SU-DHL-6 (cell line): ENCODE data around the gene FLT1.

Experiments used
- H2AFZ ChIP-seq: fragments of 200-600 bp; sonication (generic); 2 replicates; pipeline ENCODE4 v1.6.1; 2014; ENCODE audit warnings: low read depth, mild to moderate bottlenecking, moderate library complexity, mixed read lengths, antibody characterized with exemption, low read length; ENCODE audit not compliant: severe bottlenecking
- H3F3A ChIP-seq: fragments of 200-600 bp; shearing (Covaris generic); 2 replicates; pipeline ENCODE4 v1.6.0; 2016; ENCODE audit warnings: antibody characterized with exemption, mild to moderate bottlenecking; ENCODE audit not compliant: insufficient read depth
- H3K27ac ChIP-seq: fragments of 200-600 bp; sonication (generic); 2 replicates; pipeline ENCODE4 v1.5.1; 2016; ENCODE audit warnings: low read depth, mild to moderate bottlenecking, low read length, moderate library complexity, mixed read lengths
- H3K27me3 ChIP-seq: fragments of 200-600 bp; sonication (generic), shearing (Covaris generic); 2 replicates; pipeline ENCODE4 v1.6.0; 2014; ENCODE audit warnings: mild to moderate bottlenecking, low read length
- H3K36me3 ChIP-seq: fragments of 200-600 bp; sonication (generic); 2 replicates; pipeline ENCODE4 v1.6.1; 2014; ENCODE audit warnings: mild to moderate bottlenecking, low read length, mixed read lengths
- H3K4me2 ChIP-seq: fragments of 300-600, 200-600 bp; shearing (Covaris generic), sonication (generic); 2 replicates; pipeline ENCODE4 v1.6.0; 2014; ENCODE audit warnings: low read length, low read depth, mild to moderate bottlenecking; ENCODE audit not compliant: poor library complexity, severe bottlenecking
- H3K4me3 ChIP-seq: fragments of 200-600 bp; sonication (generic); 2 replicates; pipeline ENCODE4 v1.5.1; 2014; ENCODE audit warnings: antibody characterized with exemption, low read length, mild to moderate bottlenecking, mixed read lengths; ENCODE audit not compliant: insufficient read depth, poor library complexity, severe bottlenecking
- H3K79me2 ChIP-seq: fragments of 200-600 bp; sonication (generic); 2 replicates; pipeline ENCODE4 v1.6.1; 2014; ENCODE audit warnings: mild to moderate bottlenecking, low read length, moderate library complexity; ENCODE audit not compliant: insufficient read depth
- H3K9ac ChIP-seq: fragments of 200-600 bp; sonication (generic); 2 replicates; pipeline ENCODE4 v1.7.0; 2014; ENCODE audit warnings: mild to moderate bottlenecking, low read length
- H3K9me2 ChIP-seq: fragments of 200-600 bp; sonication (generic); replicated peaks from 2 replicates; pipeline ENCODE4 v1.6.1; 2014; ENCODE audit warnings: low read length; ENCODE audit not compliant: insufficient read depth
- H3K9me3 ChIP-seq: fragments of 200-600 bp; sonication (generic); 2 replicates; pipeline ENCODE4 v1.6.1; 2014; ENCODE audit warnings: low read length, mixed read lengths; ENCODE audit not compliant: insufficient read depth
- H4K20me1 ChIP-seq: fragments of 200-600 bp; sonication (generic); 2 replicates; pipeline ENCODE4 v1.6.1; 2014; ENCODE audit warnings: low read depth, mild to moderate bottlenecking, antibody characterized with exemption, low read length, moderate library complexity, mixed read lengths
- EZH2phosphoT487 ChIP-seq: fragments of 200-600 bp; sonication (generic), shearing (Covaris generic); conservative IDR thresholded peaks from 2 replicates; pipeline ENCODE4 v1.6.1; 2018; ENCODE audit warnings: mild to moderate bottlenecking, antibody characterized with exemption, low read length, moderate library complexity, mixed read lengths
- TF ChIP-seq, protein P1 (sequence below): fragments of 200-600 bp; sonication (generic); IDR thresholded peaks from one replicate; pipeline ENCODE4 v1.5.1; 2017; ENCODE audit warnings: antibody characterized with exemption, mild to moderate bottlenecking, low read length, moderate library complexity; ENCODE audit not compliant: insufficient read depth, poor library complexity, severe bottlenecking

Gene FLT1

DNA sequence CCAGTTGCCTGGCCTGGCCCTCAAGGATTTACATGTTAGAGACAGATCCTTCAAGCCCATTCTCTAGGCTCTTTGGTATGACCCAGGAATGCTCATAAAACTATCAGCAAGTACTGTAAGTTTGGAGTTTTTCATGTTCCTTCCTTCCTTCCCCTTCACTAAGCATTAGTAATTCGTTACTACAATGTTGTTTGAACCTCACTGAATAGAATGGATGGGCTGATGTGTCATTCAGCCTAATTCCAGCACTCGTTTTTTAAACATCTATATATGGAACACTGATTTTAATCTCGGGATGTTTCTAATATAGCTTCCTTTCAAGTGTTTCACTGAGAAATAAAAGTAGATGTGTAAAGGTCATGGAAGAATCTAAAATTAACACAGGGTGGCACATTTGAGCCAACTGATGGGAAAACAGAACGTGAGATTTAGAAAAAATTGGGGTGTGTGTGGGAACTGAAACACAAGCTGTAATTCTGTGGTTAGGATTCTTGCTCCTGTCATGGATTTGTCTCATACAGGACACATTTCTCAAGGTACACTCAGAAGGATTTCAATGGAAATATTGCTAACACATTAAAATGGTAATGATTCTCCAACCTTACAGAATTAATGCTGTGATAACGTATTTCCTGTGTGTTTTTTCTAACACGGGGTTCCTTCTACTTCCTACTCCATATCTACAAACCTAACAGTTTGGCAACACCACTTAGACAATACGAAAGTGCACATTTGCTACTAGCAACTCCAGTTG lies 93.4 kb downstream of the FLT1 start:
- H3F3A ChIP-seq = no peaks in the 10 kb centered on the region
- no peaks in the 10 kb centered on the region for H4K20me1 ChIP-seq
- H3K79me2 ChIP-seq = no peaks in the 10 kb centered on the region
- no peaks in the 10 kb centered on the region for H3K36me3 ChIP-seq
- H3K4me3 ChIP-seq = no peak overlapping the region
- no peak overlapping the region for H2AFZ ChIP-seq
- TF ChIP-seq, protein P1, sequence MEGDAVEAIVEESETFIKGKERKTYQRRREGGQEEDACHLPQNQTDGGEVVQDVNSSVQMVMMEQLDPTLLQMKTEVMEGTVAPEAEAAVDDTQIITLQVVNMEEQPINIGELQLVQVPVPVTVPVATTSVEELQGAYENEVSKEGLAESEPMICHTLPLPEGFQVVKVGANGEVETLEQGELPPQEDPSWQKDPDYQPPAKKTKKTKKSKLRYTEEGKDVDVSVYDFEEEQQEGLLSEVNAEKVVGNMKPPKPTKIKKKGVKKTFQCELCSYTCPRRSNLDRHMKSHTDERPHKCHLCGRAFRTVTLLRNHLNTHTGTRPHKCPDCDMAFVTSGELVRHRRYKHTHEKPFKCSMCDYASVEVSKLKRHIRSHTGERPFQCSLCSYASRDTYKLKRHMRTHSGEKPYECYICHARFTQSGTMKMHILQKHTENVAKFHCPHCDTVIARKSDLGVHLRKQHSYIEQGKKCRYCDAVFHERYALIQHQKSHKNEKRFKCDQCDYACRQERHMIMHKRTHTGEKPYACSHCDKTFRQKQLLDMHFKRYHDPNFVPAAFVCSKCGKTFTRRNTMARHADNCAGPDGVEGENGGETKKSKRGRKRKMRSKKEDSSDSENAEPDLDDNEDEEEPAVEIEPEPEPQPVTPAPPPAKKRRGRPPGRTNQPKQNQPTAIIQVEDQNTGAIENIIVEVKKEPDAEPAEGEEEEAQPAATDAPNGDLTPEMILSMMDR = no peak
- no peak for TF ChIP-seq EZH2phosphoT487
- H3K4me2 ChIP-seq = no peak overlapping the region
- H3K9ac ChIP-seq = no peak overlapping the region
- H3K9me2 ChIP-seq = no peaks in the 10 kb centered on the region
- no peaks in the 10 kb centered on the region for H3K27me3 ChIP-seq
- H3K9me3 ChIP-seq = no peaks in the 10 kb centered on the region
- no peak overlapping the region for H3K27ac ChIP-seq

DNA sequence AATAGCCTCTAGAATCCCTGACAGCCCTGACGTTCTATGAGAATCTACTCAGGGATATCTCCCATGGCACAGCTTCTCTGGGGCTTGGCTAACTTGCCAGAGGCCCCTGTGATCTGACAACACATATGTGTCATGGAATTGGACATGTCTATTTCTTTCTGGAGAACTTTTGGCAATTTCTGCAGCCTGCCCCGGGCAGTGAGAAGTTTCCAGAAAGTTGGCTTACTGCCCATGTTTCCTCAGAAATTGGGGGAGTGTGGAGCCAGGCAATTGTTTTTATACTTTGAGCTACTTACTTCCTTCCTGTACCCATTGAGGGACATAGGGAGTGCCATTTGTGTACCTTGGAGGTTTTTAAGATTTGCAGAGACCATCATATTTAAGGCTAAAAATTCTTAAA lies 98.9 kb downstream of the FLT1 start:
- Histone ChIP-seq H3K9me2 (no peaks in the 10 kb centered on the region), H3K79me2 (no peaks in the 10 kb centered on the region), H2AFZ (no peak overlapping the region), H3K36me3 (no peaks in the 10 kb centered on the region), H3K4me2 (no peak overlapping the region), H3K27me3 (no peaks in the 10 kb centered on the region), H4K20me1 (no peaks in the 10 kb centered on the region), H3K27ac (no peak overlapping the region), H3K9me3 (no peaks in the 10 kb centered on the region), H3K4me3 (no peak overlapping the region), H3F3A (no peaks in the 10 kb centered on the region), H3K9ac (no peak overlapping the region)
- no peak for TF ChIP-seq EZH2phosphoT487
- TF ChIP-seq, protein P1 = no peak

DNA sequence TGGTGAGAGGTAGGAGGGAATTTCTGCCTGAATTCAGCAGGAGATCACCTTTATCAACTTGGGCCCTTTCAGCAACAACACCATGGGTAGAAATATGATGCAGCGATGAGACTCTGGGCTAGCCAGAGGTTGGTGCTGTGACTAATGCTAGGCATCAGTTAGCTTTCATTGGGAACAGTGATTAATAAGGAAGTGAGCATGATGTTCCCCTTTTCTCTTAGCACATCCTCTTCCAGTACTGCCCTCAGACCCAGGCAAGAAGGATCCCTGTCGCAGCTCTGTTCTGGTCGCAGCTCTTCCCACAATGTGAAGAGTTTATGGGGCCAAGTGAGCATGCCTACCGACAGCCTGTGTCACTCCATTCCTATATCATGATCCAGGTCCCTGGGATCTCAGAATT lies 100.5 kb downstream of the FLT1 start:
- H4K20me1 ChIP-seq = no peaks in the 10 kb centered on the region
- H3K36me3 ChIP-seq = no peaks in the 10 kb centered on the region
- no peaks in the 10 kb centered on the region for H3K27me3 ChIP-seq
- no peaks in the 10 kb centered on the region for H3K9me3 ChIP-seq
- H3K27ac ChIP-seq = no peak overlapping the region
- no peak overlapping the region for H3K9ac ChIP-seq
- no peaks in the 10 kb centered on the region for H3K79me2 ChIP-seq
- no peak overlapping the region for H3K4me2 ChIP-seq
- no peak overlapping the region for H2AFZ ChIP-seq
- no peak overlapping the region for H3K4me3 ChIP-seq
- no peaks in the 10 kb centered on the region for H3F3A ChIP-seq
- H3K9me2 ChIP-seq = no peaks in the 10 kb centered on the region
- TF ChIP-seq, protein P1 = no peak
